ENCODE measurements around the gene GRP.

GRP gene

DNA sequence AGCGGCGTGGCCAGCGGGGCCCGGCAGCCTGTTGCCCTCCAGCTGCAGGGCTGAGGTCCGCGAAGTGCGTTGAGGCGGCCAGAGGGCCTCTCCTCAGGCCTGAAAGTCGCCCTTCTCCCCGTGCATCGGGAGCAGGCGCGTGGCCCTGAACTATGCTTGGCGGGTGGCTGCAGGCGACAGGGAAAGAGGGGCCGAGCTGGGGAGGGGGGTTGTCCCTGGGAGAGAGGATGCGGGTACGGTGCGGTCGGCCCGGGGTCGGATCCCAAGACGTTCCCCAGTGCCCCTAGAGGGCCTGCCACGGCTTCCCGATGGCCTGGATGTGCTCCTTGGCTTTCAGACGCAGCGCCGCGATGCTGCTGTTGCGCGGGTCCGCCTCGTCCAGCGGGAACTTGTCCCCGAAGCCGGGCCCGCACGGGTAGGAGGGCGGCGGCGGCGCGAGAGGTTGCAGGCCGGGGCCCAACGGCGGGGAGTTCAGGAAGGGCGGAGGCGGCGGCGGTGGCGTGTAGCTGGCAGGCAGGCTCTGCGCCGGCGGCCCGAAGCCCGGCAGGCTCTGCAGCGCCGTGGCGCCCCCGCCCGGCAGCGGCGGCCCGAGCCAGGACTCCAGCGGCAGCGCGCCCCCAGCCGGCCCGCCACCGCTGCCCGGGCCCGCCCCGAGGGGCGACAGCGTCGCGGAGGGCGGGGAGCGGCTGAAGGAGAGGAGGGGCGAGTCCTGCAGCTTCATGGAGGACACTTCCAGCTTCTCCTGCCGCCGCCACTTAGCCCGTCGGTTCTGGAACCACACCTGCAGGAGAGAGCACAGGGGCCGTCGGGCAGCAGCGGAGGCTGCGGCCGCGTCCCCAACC, 49.0 kb downstream of the GRP start:
- H3K4me1 Mint-ChIP-seq (ENCODE audit: low read depth): peaks cover 36% of the 10 kb centered on the region
- H3K27ac Mint-ChIP-seq: no peak overlapping the region
- H3K9me3 Mint-ChIP-seq (ENCODE audit: low read depth): no peaks in the 10 kb centered on the region
- no peaks in the 10 kb centered on the region for H3K36me3 Mint-ChIP-seq
- H3K4me3 Mint-ChIP-seq: peak overlapping the region; percentile 42
- peaks cover 43% of the 10 kb centered on the region for H3K27me3 Mint-ChIP-seq

DNA sequence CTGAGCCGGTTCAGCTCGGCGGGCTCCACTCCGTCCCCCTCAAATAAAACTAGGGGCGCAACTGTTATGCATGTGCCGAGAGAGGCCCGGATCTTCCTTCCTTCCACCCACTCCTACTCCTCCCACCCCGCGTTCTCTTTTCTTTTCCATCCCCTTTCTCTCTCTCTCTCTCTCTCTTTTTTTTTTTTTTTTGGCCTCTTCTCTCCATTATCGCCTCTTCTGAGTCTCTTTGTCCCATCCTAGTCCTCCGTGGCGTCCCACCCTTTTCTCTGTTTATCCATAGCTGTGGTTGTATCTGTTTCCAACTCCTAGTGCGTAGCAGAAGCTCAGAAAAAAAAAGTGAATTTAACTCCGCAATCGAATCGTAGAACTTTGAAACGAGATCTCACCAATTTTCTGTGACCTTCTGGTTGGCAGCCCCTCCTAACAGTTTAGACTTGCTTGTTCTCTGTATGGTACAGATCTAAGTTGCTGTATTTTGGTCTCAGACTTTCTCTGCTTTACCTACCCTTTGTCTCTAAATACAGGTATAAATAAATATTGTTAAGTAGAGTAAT, 49.7 kb downstream of the GRP start:
- no peak overlapping the region for H3K27ac Mint-ChIP-seq

DNA sequence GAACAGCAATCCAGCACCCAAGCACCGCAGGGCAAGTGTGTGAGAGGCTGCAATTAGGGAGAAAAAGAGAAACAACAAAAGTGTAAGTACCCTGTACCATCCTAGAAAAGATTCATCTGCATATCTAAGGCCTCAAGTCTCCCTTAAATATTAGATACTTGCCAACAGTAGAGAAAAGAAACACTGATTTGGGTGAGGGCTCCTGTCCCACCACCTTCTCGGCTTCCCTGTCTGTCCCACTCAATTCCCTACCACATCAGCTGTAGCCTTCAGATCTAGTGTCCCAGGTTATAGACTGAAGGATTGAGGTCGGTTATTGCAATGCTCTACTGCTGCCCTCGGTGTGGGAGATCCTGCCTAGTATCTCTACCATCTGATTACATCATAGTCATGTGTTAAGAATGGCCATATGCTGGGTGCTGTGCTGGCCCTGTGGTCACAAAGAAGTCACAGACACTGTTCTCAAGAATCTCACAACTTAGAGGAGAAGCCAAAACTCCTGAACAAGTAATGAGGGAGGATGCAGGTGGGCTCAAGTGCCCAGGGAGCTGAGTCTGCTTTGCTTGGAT, 50.8 kb downstream of the GRP start:
- H3K4me1 Mint-ChIP-seq (ENCODE audit: low read depth): peaks cover 36% of the 10 kb centered on the region
- H3K9me3 Mint-ChIP-seq (ENCODE audit: low read depth): no peaks in the 10 kb centered on the region
- peaks cover 55% of the 10 kb centered on the region for H3K27me3 Mint-ChIP-seq
- H3K4me3 Mint-ChIP-seq: no peak overlapping the region
- H3K36me3 Mint-ChIP-seq: no peaks in the 10 kb centered on the region
- no peak overlapping the region for H3K27ac Mint-ChIP-seq

More for the DNA sequence above, 49.7 kb downstream of the GRP start:
- Mint-ChIP-seq H3K4me3 (peak overlapping the region; percentile 62), H3K36me3 (no peaks in the 10 kb centered on the region), H3K27me3 (peaks cover 48% of the 10 kb centered on the region), H3K4me1 (ENCODE audit: low read depth) (peaks cover 38% of the 10 kb centered on the region), H3K9me3 (ENCODE audit: low read depth) (no peaks in the 10 kb centered on the region)

DNA sequence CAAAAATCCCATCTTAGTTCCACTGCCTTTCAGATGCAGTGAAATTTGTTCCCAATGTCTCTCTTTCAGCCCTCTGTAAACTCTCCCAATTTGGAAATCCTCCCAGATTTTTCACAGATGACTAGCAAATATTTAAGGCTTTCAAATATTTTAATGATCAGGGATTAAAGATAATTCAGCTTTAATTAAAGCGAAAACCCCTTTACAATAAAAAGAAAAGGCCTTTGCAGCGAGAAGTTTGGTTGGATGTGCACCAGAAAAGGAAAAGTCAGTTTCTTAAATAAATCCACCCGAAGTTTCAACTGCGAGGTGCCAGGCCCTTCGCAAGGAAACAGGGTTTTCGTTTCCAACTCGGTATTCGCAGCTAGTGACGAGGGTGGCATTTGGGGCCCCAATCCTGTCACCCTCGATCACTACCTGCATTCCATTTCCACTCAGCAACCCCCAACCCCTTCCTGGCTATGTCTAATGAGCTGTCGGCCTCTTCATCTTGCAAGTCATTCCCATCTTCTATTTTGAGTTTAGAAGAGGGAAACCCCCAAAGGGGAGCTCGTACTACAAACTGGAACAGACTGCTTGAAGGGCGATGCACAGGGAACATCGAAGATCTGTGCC, 51.8 kb downstream of the GRP start:
- Mint-ChIP-seq H3K4me3 (peak overlapping the region; percentile 52), H3K4me1 (ENCODE audit: low read depth) (peaks cover 28% of the 10 kb centered on the region), H3K9me3 (ENCODE audit: low read depth) (no peaks in the 10 kb centered on the region), H3K27ac (no peak overlapping the region), H3K36me3 (no peaks in the 10 kb centered on the region), H3K27me3 (peaks cover 55% of the 10 kb centered on the region)

DNA sequence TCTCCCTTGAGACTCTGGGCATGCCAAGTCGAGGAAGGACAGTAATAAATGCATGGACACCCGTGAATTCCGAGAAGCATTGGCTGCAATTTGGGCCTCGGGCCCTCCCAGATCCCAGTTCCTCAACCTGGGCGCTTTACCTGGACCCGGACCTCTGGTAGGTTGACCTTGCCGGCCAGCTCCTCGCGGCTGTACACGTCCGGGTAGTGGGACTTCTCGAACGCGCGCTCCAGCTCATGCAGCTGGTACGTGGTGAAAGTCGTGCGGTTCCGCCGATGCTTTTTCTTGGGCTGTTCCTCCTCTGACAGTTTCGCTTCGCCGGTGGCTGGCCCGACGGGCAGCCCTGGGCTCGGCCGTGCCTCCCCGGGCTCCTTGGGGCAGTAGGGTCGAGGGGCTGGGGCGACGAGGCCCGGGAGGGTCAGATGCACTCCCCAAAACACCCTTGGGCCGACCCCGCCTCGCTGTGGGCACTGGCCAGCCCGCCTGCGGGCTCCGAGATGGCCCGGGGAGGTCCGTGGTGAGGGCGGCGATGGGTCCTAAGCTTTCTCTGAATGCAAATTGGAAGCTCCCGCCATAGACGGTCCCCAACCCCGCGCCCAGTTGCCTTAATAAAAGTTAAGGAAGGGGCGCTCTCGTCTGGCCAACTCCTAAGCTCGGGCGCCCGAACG, 52.4 kb downstream of the GRP start:
- Mint-ChIP-seq H3K27ac (no peak overlapping the region), H3K4me1 (ENCODE audit: low read depth) (peaks cover 22% of the 10 kb centered on the region), H3K9me3 (ENCODE audit: low read depth) (no peaks in the 10 kb centered on the region), H3K4me3 (peak overlapping the region; percentile 52), H3K27me3 (peaks cover 51% of the 10 kb centered on the region), H3K36me3 (no peaks in the 10 kb centered on the region)

DNA sequence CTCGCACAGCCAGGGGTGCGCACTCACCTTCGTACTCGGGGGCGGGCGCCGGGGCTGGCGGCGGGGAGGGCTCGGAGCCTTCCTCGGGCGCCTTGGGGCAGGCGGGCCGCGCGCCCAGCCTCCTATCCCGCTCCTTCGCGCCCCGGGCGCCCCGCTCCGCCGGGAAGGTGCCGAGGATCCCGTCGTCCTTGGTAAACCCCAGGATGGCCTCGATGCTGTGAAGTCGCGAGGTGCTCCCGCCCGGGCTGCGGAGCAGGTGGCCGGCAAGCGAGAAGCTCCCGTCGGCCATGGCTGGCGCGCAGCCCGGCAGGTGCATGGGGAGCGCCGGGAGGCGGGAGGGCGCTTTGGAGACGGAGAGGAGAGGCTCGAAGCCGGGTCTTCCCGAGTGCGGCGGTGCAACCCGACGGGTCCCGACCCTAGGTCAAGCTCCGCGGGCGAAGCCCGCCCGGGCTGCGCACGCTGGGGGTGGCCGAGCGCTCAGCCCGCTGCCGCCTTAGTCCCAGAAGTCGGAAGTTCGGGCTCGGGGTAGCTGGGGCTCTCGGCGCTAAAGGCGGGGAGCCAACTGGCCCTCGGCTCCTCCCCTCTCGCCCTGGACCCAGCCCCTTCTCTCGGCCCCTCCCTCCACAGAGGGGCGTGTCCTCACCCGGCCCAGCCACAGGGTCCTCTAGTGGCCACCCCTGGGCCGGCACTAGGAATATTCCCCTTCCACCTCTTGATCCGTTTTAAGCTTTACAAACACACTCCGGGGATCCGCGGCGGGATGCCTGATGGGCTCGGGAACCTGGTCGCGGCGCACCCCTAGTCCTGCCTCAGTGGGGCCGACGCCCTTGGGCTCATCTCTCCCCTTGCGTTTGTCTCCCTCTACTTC, 53.2 kb downstream of the GRP start, which contains the start of gene RAX:
RAX (minus strand) TSS at position 564 of the 868 bp plus-strand sequence; CDS start at position 316, 248 bp downstream.
- Mint-ChIP-seq H3K27me3 (peaks cover 49% of the 10 kb centered on the region), H3K4me3 (peak within 1 kb of the TSS; percentile 52), H3K36me3 (no peaks in the 10 kb centered on the region), H3K4me1 (ENCODE audit: low read depth) (peaks cover 19% of the 10 kb centered on the region), H3K9me3 (ENCODE audit: low read depth) (no peaks in the 10 kb centered on the region), H3K27ac (no peak within 1 kb of the TSS)

DNA sequence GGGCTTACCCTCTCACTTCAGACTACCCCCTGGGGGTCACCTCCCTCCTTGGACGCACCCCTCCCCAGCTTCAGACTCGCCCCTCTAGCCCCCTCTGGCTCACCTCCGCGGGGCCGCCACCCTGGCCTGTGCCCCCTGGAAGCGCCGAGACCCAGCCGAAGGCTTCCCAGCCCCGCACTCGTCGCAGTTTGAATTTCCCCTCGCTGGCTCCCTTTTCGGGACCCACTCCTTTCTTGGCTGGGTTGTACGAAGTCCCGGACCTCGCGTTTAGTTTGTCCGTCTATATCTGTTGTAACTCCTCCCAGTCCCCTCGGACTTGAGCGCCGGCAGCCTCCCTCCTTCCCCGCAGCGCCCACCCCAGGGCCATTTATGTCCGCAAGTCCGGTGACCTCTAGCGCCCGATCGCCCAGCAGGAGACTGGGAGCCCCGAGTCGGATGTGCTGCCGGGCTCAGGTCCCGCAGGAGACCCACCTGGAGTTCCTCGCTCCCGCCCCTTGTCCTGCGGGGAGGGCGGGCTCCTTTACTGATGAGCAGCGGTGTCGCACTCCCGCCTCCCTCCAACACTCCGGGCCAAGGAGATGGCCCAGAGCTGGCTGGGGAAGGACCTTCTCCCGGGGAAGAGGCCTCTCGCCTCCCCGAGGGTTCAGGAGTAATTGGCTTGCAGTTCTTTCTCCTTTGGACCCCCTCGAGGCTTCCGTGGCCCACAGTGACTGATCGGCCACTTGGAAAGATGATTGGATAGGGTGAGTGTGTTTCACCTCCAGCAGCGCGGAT, 54.0 kb downstream of the GRP start:
- Mint-ChIP-seq H3K27ac (no peak overlapping the region), H3K36me3 (no peaks in the 10 kb centered on the region), H3K27me3 (peaks cover 46% of the 10 kb centered on the region), H3K9me3 (ENCODE audit: low read depth) (no peaks in the 10 kb centered on the region), H3K4me1 (ENCODE audit: low read depth) (peaks cover 16% of the 10 kb centered on the region), H3K4me3 (peak overlapping the region; percentile 52)

DNA sequence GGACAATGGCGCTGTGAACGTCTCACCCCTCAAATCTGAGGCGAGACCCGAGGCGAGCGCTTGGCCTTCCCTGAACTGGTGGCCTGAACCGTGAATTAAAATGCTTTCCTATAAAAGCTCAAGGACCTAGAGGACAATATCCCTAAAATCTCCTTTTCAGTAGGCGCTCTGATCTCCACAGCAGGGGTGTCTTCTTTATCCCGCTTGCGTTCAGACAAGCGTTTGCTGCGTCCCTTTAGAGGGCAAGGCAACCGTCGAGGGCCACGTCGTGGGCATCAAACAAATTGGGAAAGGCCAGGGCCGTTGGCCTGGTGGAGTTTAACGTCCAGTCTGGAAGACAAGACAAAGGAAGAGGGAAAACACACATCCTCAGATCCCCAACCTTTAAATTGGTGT, 54.6 kb downstream of the GRP start:
- H3K27ac Mint-ChIP-seq: no peak overlapping the region
- H3K4me1 Mint-ChIP-seq (ENCODE audit: low read depth): peaks cover 16% of the 10 kb centered on the region
- no peak overlapping the region for H3K4me3 Mint-ChIP-seq
- no peaks in the 10 kb centered on the region for H3K36me3 Mint-ChIP-seq
- peaks cover 46% of the 10 kb centered on the region for H3K27me3 Mint-ChIP-seq
- H3K9me3 Mint-ChIP-seq (ENCODE audit: low read depth): no peaks in the 10 kb centered on the region

DNA sequence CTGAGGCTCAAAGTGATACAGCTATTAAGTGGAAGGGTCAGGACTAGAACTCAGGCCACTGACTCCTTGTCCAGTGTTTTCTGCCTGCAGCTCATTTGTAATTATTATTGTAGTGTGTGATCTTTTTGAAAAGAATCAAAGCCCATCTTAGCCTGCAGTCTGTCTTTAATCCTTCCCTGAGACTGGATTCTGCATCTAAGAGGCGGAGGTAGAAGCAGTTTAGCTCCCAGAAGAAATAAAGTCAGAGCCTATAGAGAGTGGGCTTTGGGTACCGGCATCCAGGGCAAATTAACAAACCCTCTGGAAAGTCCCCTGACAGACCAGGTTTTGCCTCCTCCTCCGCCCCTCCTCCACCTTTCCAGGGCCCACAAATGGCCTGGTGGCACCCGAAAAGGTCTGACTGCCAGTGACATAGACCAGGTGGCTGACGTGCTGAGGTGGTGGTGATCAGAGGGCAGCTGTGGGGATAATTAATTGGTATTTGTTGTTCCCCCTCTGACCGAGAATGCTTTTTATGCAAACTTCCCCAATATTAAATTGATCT, 55.5 kb downstream of the GRP start:
- Mint-ChIP-seq H3K27ac (no peak overlapping the region), H3K36me3 (no peaks in the 10 kb centered on the region), H3K4me1 (ENCODE audit: low read depth) (peaks cover 12% of the 10 kb centered on the region), H3K4me3 (no peak overlapping the region), H3K9me3 (ENCODE audit: low read depth) (no peaks in the 10 kb centered on the region), H3K27me3 (peaks cover 41% of the 10 kb centered on the region)

DNA sequence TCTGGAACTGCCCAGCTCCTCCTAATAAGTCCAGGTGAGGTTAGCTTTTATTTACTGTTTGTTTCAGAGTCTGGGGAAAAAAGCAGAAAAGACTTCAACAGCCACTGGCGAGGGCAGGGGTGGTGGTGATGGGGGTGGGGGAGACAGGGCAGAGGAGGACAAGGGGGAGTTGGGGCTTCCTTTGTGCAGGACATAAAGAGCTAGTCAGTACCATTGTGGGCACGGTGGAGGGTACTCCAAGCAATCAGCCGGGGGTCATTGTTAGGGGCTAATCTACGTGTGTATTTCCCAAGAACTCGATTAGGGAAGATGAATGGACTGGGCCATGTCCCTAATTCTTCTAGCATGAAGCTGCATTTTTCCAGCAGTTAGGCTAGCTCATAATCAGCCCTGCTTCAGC, 56.1 kb downstream of the GRP start:
- Mint-ChIP-seq H3K4me3 (no peak overlapping the region), H3K9me3 (ENCODE audit: low read depth) (no peaks in the 10 kb centered on the region), H3K36me3 (no peaks in the 10 kb centered on the region), H3K27me3 (peaks cover 41% of the 10 kb centered on the region), H3K27ac (no peak overlapping the region), H3K4me1 (ENCODE audit: low read depth) (peaks cover 9% of the 10 kb centered on the region)

DNA sequence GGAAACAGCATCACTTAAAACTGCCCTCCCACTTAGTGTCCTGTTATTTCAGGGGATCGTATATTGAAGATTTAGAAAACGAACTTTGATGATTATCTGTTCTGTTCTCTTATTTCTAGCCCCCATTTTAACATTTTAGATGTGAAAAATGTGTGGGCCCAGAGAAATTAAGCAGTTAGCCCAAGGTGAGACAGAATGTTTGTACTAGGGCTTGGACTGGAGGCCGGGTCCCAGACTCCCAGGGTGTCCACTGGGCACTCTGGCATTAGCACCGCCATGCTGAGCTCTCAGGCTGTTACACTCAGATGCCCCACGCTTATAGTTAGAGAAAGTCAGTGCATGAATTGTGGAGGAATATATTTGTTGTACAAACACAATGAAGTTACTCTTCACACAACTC, 58.8 kb downstream of the GRP start:
- Mint-ChIP-seq H3K4me3 (no peak overlapping the region), H3K36me3 (no peaks in the 10 kb centered on the region), H3K27me3 (peaks cover 42% of the 10 kb centered on the region), H3K4me1 (ENCODE audit: low read depth) (peaks cover 3% of the 10 kb centered on the region), H3K9me3 (ENCODE audit: low read depth) (no peaks in the 10 kb centered on the region), H3K27ac (no peak overlapping the region)

DNA sequence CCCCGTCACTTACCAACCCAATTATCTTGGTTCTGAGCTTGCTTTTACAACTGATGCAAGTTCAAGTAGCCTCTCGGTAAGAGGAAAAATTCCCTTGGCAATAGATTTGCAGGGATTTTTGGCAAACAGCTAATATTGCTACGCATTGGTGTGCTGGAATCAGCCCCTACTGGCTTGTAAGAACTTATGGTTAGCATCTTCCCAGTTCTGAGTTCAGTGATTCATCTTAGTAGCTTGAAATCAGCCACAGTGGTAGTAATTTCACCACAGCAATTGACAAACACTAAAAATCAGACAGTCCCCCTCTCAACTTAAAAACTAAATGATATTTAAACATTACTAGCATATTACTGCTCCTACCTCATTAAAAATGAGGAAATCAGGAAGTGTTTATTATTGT, 59.2 kb downstream of the GRP start:
- Mint-ChIP-seq H3K9me3 (ENCODE audit: low read depth) (no peaks in the 10 kb centered on the region), H3K4me3 (no peak overlapping the region), H3K27ac (no peak overlapping the region), H3K4me1 (ENCODE audit: low read depth) (peaks cover 1% of the 10 kb centered on the region), H3K36me3 (no peaks in the 10 kb centered on the region), H3K27me3 (peaks cover 41% of the 10 kb centered on the region)

DNA sequence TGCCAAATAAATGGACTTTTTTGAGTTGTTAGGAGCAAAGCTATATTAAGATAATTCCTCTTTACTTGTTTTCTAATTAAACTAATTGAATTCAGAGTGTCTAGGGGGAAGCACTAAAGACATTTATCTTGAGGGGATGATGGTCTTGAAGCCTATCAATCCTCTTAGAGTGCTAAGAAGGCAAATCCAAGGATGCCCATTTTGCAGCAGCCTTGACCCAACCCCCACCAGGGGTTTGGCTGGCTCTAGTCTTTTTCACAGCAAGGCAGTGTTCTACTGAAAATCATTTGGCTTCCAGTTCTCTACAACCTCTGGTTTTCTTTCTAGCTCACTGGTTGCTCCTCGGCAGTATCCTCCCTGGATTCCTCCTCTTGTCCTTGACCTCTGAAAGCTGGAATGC, 59.8 kb downstream of the GRP start:
- H3K27me3 Mint-ChIP-seq: peaks cover 39% of the 10 kb centered on the region
- no peaks in the 10 kb centered on the region for H3K36me3 Mint-ChIP-seq
- no peaks in the 10 kb centered on the region for H3K4me1 Mint-ChIP-seq (ENCODE audit: low read depth)
- H3K27ac Mint-ChIP-seq: no peak overlapping the region
- H3K4me3 Mint-ChIP-seq: no peak overlapping the region
- H3K9me3 Mint-ChIP-seq (ENCODE audit: low read depth): no peaks in the 10 kb centered on the region

Data from activated naive CD8-positive, alpha-beta T cell (primary cell).